22Rv1 (cell line): ENCODE data around the gene SYNGR2.

Experiments used
- ZFX ChIP-seq: fragments of 450-650 bp; IDR thresholded peaks from 2 replicates; pipeline ENCODE4 v1.6.1; 2017; ENCODE audit warnings: antibody characterized with exemption, borderline replicate concordance
- TF ChIP-seq, protein P1 (sequence below): fragments of 450-650 bp; IDR thresholded peaks from 2 replicates; pipeline ENCODE4 v1.5.1; 2017; ENCODE audit warnings: mild to moderate bottlenecking

DNA sequence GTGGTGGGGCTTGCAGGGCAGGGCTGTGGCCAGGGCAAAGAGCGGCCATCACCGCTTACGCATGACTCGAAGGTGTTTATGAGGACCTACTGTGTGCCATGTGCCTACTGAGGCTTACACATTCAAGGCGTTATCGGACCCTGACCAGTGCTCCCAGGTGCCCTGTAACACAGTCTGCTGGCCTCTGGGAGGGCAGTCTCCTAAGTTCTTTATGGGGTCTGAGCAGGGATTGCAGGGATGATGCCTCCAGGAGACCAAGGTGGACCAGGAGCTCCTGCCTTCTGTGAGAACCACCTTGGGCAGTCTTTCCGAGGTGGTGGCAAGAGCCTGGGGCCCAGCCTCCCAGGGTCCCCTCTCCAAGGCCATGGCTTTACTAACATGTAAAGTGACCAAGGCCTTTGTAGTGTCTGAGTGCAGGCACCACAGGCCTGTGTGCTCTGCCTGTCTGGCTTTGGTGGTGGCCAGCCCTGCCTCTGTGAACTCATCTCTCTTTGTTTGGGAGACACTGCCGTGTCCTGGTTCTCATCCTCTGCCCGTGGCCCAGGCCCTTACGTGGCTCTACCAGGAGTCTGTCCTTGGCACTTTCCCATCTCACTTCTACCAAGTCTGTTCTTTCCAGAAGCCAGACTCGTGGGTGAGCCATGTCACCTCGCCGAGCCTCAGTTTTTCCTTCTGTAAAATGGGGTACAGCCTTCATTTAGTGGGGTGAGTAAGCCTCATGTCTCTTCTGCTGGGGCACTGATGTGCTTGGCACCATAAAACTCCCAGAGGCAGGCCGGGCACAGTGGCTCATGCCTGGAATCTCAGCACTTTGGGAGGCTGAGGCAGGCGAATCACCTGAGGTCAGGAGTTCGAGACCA is 3.4 kb upstream of the SYNGR2 start:
- TF ChIP-seq, protein P1, sequence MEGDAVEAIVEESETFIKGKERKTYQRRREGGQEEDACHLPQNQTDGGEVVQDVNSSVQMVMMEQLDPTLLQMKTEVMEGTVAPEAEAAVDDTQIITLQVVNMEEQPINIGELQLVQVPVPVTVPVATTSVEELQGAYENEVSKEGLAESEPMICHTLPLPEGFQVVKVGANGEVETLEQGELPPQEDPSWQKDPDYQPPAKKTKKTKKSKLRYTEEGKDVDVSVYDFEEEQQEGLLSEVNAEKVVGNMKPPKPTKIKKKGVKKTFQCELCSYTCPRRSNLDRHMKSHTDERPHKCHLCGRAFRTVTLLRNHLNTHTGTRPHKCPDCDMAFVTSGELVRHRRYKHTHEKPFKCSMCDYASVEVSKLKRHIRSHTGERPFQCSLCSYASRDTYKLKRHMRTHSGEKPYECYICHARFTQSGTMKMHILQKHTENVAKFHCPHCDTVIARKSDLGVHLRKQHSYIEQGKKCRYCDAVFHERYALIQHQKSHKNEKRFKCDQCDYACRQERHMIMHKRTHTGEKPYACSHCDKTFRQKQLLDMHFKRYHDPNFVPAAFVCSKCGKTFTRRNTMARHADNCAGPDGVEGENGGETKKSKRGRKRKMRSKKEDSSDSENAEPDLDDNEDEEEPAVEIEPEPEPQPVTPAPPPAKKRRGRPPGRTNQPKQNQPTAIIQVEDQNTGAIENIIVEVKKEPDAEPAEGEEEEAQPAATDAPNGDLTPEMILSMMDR, result no peak
- no peak for TF ChIP-seq ZFX
